Measurements from ENCODE around the gene ZSCAN5C. TPM values are rescaled to one million over a fixed set of nuclear protein-coding genes. Genes with fewer than 3 reads are reported as not detected.
"Not testable (repeated sequence)": the region's sequence is repeated elsewhere in the genome, so short reads cannot be mapped to it uniquely, and the experiment has no call there.

The ZSCAN5C gene
- polyA plus RNA-seq, 1 donor (not counting 4 experiments of a cell fraction or from before 2014, with no cell fraction given): not detected

GRCh38 chr19:56223481-56223880, 21.4 kb downstream of the ZSCAN5C start:
- no peaks in the 10 kb centered on the region for H3K9me3 ChIP-seq (ENCODE audit: control insufficient read depth, low read depth, low read length)
- H3K4me2 ChIP-seq (ENCODE audit: control insufficient read depth, extremely low read depth, insufficient read depth, low read depth, low read length): no peak overlapping the region
- H4K20me1 ChIP-seq (ENCODE audit: control insufficient read depth, extremely low read depth, insufficient read depth, low read length): no peaks in the 10 kb centered on the region
- H3K4me3 ChIP-seq (ENCODE audit: control insufficient read depth in 2 of 3, extremely low read depth in 1 of 3, insufficient read depth in 2 of 3, low read depth in 1 of 3, low read length in 3 of 3): no peak overlapping the region
- H3K36me3 ChIP-seq (ENCODE audit: control insufficient read depth in 2 of 2, extremely low read depth in 1 of 2, insufficient read depth in 2 of 2, low read length in 2 of 2): no peaks in the 10 kb centered on the region
- no peaks in the 10 kb centered on the region for H3K9me1 ChIP-seq (ENCODE audit: control insufficient read depth, extremely low read depth, insufficient read depth, low read length)
- no peak overlapping the region for H3K27ac ChIP-seq (ENCODE audit: control insufficient read depth, insufficient read depth, low read length)
- H3K9ac ChIP-seq (ENCODE audit: control insufficient read depth, extremely low read depth, insufficient read depth, low read length): no peak overlapping the region
- no peaks in the 10 kb centered on the region for H3K79me2 ChIP-seq (ENCODE audit: control insufficient read depth, insufficient read depth, low read length)
- H3K27me3 ChIP-seq (ENCODE audit: control insufficient read depth, extremely low read depth, insufficient read depth, low read length): no peaks in the 10 kb centered on the region
- H2AFZ ChIP-seq (ENCODE audit: control insufficient read depth, low read length): no peak overlapping the region
- no peaks in the 10 kb centered on the region for H3K4me1 ChIP-seq (ENCODE audit: control insufficient read depth, extremely low read depth, insufficient read depth, low read length)
- TF ChIP-seq EZH2 (IDR thresholded peaks at IDR 0.05; ENCODE audit: low read length) (no peak), CTCF (optimal IDR thresholded peaks at IDR 0.05 in 1 of 3, IDR thresholded peaks at IDR 0.05 in 1 of 3, conservative IDR thresholded peaks at IDR 0.05 in 1 of 3; ENCODE audit: extremely low read depth in 1 of 3, insufficient read depth in 2 of 3, low read length in 3 of 3) (no peak)
- DNase-seq (ENCODE audit: low read depth, low spot score): no peak
- FAIRE-seq: no peak
- dilution Hi-C loops (cut with MboI; ENCODE audit: extremely low pct_ligation_motif_present, low sequenced_read_pairs): no loop called here

GRCh38 chr19:56245121-56245740, 43.2 kb downstream of the ZSCAN5C start:
- Histone ChIP-seq H3K4me3 (ENCODE audit: control insufficient read depth in 2 of 3, extremely low read depth in 1 of 3, insufficient read depth in 2 of 3, low read depth in 1 of 3, low read length in 3 of 3) (no peak overlapping the region), H3K27ac (ENCODE audit: control insufficient read depth, insufficient read depth, low read length) (no peak overlapping the region), H3K27me3 (ENCODE audit: control insufficient read depth, extremely low read depth, insufficient read depth, low read length) (no peaks in the 10 kb centered on the region), H3K9ac (ENCODE audit: control insufficient read depth, extremely low read depth, insufficient read depth, low read length) (no peak overlapping the region), H3K4me2 (ENCODE audit: control insufficient read depth, extremely low read depth, insufficient read depth, low read depth, low read length) (no peak overlapping the region), H3K9me3 (ENCODE audit: control insufficient read depth, low read depth, low read length) (no peaks in the 10 kb centered on the region), H3K79me2 (ENCODE audit: control insufficient read depth, insufficient read depth, low read length) (no peaks in the 10 kb centered on the region), H3K4me1 (ENCODE audit: control insufficient read depth, extremely low read depth, insufficient read depth, low read length) (peaks cover 5% of the 10 kb centered on the region), H3K9me1 (ENCODE audit: control insufficient read depth, extremely low read depth, insufficient read depth, low read length) (no peaks in the 10 kb centered on the region), H4K20me1 (ENCODE audit: control insufficient read depth, extremely low read depth, insufficient read depth, low read length) (no peaks in the 10 kb centered on the region), H2AFZ (ENCODE audit: control insufficient read depth, low read length) (no peak overlapping the region), H3K36me3 (ENCODE audit: control insufficient read depth in 2 of 2, extremely low read depth in 1 of 2, insufficient read depth in 2 of 2, low read length in 2 of 2) (no peaks in the 10 kb centered on the region)
- TF ChIP-seq EZH2 (IDR thresholded peaks at IDR 0.05; ENCODE audit: low read length): no peak
- TF ChIP-seq CTCF (optimal IDR thresholded peaks at IDR 0.05 in 1 of 3, IDR thresholded peaks at IDR 0.05 in 1 of 3, conservative IDR thresholded peaks at IDR 0.05 in 1 of 3; ENCODE audit: extremely low read depth in 1 of 3, insufficient read depth in 2 of 3, low read length in 3 of 3): no peak
- no peak for DNase-seq (ENCODE audit: low read depth, low spot score)
- FAIRE-seq: peak; percentile 78
- dilution Hi-C loops (cut with MboI; ENCODE audit: extremely low pct_ligation_motif_present, low sequenced_read_pairs): no loop called here

- H3K4me1 ChIP-seq (ENCODE audit: control insufficient read depth, extremely low read depth, insufficient read depth, low read length); H3K27ac ChIP-seq (ENCODE audit: control insufficient read depth, insufficient read depth, low read length); dilution Hi-C loops (cut with MboI; ENCODE audit: extremely low pct_ligation_motif_present, low sequenced_read_pairs); H3K36me3 ChIP-seq (ENCODE audit: control insufficient read depth in 2 of 2, extremely low read depth in 1 of 2, insufficient read depth in 2 of 2, low read length in 2 of 2); H3K79me2 ChIP-seq (ENCODE audit: control insufficient read depth, insufficient read depth, low read length); H3K4me2 ChIP-seq (ENCODE audit: control insufficient read depth, extremely low read depth, insufficient read depth, low read depth, low read length); H3K4me3 ChIP-seq (ENCODE audit: control insufficient read depth in 2 of 3, extremely low read depth in 1 of 3, insufficient read depth in 2 of 3, low read depth in 1 of 3, low read length in 3 of 3); DNase-seq (ENCODE audit: low read depth, low spot score); H4K20me1 ChIP-seq (ENCODE audit: control insufficient read depth, extremely low read depth, insufficient read depth, low read length); H3K27me3 ChIP-seq (ENCODE audit: control insufficient read depth, extremely low read depth, insufficient read depth, low read length); H3K9ac ChIP-seq (ENCODE audit: control insufficient read depth, extremely low read depth, insufficient read depth, low read length); H2AFZ ChIP-seq (ENCODE audit: control insufficient read depth, low read length); H3K9me3 ChIP-seq (ENCODE audit: control insufficient read depth, low read depth, low read length); FAIRE-seq; H3K9me1 ChIP-seq (ENCODE audit: control insufficient read depth, extremely low read depth, insufficient read depth, low read length): not testable (repeated sequence)
These were observed 43.7 kb downstream of the ZSCAN5C start for GRCh38 chr19:56245764-56246163.

- FAIRE-seq; H4K20me1 ChIP-seq (ENCODE audit: control insufficient read depth, extremely low read depth, insufficient read depth, low read length); DNase-seq (ENCODE audit: low read depth, low spot score); H3K9me1 ChIP-seq (ENCODE audit: control insufficient read depth, extremely low read depth, insufficient read depth, low read length); H3K36me3 ChIP-seq (ENCODE audit: control insufficient read depth in 2 of 2, extremely low read depth in 1 of 2, insufficient read depth in 2 of 2, low read length in 2 of 2); H3K79me2 ChIP-seq (ENCODE audit: control insufficient read depth, insufficient read depth, low read length); dilution Hi-C loops (cut with MboI; ENCODE audit: extremely low pct_ligation_motif_present, low sequenced_read_pairs); H3K9ac ChIP-seq (ENCODE audit: control insufficient read depth, extremely low read depth, insufficient read depth, low read length); H3K4me3 ChIP-seq (ENCODE audit: control insufficient read depth in 2 of 3, extremely low read depth in 1 of 3, insufficient read depth in 2 of 3, low read depth in 1 of 3, low read length in 3 of 3); H3K9me3 ChIP-seq (ENCODE audit: control insufficient read depth, low read depth, low read length); H3K27ac ChIP-seq (ENCODE audit: control insufficient read depth, insufficient read depth, low read length); H3K4me2 ChIP-seq (ENCODE audit: control insufficient read depth, extremely low read depth, insufficient read depth, low read depth, low read length); H2AFZ ChIP-seq (ENCODE audit: control insufficient read depth, low read length); H3K27me3 ChIP-seq (ENCODE audit: control insufficient read depth, extremely low read depth, insufficient read depth, low read length); H3K4me1 ChIP-seq (ENCODE audit: control insufficient read depth, extremely low read depth, insufficient read depth, low read length): not testable (repeated sequence)
These were observed 46.8 kb downstream of the ZSCAN5C start for GRCh38 chr19:56248736-56249338.
